Measurements from ENCODE around the gene ING4. TPM values are rescaled to one million over a fixed set of nuclear protein-coding genes. Genes with fewer than 3 reads are reported as not detected.

ING4 gene
- total and polyA plus RNA-seq, 2 of the 13 experiments (the other 11 are each of a cell fraction or from before 2014, with no cell fraction given), result 14.4 to 32.4 TPM

- TF ChIP-seq, protein P1, sequence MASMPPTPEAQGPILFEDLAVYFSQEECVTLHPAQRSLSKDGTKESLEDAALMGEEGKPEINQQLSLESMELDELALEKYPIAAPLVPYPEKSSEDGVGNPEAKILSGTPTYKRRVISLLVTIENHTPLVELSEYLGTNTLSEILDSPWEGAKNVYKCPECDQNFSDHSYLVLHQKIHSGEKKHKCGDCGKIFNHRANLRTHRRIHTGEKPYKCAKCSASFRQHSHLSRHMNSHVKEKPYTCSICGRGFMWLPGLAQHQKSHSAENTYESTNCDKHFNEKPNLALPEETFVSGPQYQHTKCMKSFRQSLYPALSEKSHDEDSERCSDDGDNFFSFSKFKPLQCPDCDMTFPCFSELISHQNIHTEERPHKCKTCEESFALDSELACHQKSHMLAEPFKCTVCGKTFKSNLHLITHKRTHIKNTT (CRISPR knock-in tag; IDR thresholded peaks at IDR 0.05), result no peak
- TF ChIP-seq FOXA1 (IDR thresholded peaks at IDR 0.05) (no peak), FOXA1 (CRISPR knock-in tag; IDR thresholded peaks at IDR 0.05) (no peak), TCF12 (IDR thresholded peaks at IDR 0.05) (no peak), TCF12 (CRISPR knock-in tag; IDR thresholded peaks at IDR 0.05) (0 out of 2 replicates have a peak, but pooled peaks have one; percentile 13), GATA4 (IDR thresholded peaks at IDR 0.05; ENCODE audit: borderline replicate concordance, low read depth) (peak; percentile 30; the same call in 1 of the 2 replicates), ZNF773 (CRISPR knock-in tag; IDR thresholded peaks at IDR 0.05; ENCODE audit: borderline replicate concordance) (no peak), ELF3 (CRISPR knock-in tag; IDR thresholded peaks at IDR 0.05) (peak; percentile 15; the same call in 1 of the 2 replicates), PCBP1 (IDR thresholded peaks at IDR 0.05; ENCODE audit: borderline replicate concordance, low read depth, low read length) (no peak), GABPA (IDR thresholded peaks at IDR 0.05; ENCODE audit: low read depth, low read length) (peak; percentile 71), GABPA (CRISPR knock-in tag; IDR thresholded peaks at IDR 0.05; ENCODE audit: low read depth) (peak; percentile 87), NR2F2 (IDR thresholded peaks at IDR 0.05; ENCODE audit: borderline replicate concordance, low read depth) (no peak), PPARG (CRISPR knock-in tag; conservative IDR thresholded peaks at IDR 0.05) (no peak), ZBTB39 (CRISPR knock-in tag; IDR thresholded peaks at IDR 0.05) (peak; percentile 73; the same call in 1 of the 2 replicates), PRPF4 (IDR thresholded peaks at IDR 0.05; ENCODE audit: low read depth, low read length, poor library complexity, severe bottlenecking) (no peak), NAIF1 (CRISPR knock-in tag; IDR thresholded peaks at IDR 0.05; ENCODE audit: borderline replicate concordance) (peak; percentile 15; the same call in 1 of the 2 replicates), ZNF512 (CRISPR knock-in tag; IDR thresholded peaks at IDR 0.05) (peak; percentile 37; the same call in 1 of the 2 replicates), GLMP (CRISPR knock-in tag; IDR thresholded peaks at IDR 0.05; ENCODE audit: borderline replicate concordance) (no peak), ZNF232 (CRISPR knock-in tag; IDR thresholded peaks at IDR 0.05; ENCODE audit: borderline replicate concordance) (0 out of 2 replicates have a peak, but pooled peaks have one; percentile 21)
- TF ChIP-seq, protein P2, sequence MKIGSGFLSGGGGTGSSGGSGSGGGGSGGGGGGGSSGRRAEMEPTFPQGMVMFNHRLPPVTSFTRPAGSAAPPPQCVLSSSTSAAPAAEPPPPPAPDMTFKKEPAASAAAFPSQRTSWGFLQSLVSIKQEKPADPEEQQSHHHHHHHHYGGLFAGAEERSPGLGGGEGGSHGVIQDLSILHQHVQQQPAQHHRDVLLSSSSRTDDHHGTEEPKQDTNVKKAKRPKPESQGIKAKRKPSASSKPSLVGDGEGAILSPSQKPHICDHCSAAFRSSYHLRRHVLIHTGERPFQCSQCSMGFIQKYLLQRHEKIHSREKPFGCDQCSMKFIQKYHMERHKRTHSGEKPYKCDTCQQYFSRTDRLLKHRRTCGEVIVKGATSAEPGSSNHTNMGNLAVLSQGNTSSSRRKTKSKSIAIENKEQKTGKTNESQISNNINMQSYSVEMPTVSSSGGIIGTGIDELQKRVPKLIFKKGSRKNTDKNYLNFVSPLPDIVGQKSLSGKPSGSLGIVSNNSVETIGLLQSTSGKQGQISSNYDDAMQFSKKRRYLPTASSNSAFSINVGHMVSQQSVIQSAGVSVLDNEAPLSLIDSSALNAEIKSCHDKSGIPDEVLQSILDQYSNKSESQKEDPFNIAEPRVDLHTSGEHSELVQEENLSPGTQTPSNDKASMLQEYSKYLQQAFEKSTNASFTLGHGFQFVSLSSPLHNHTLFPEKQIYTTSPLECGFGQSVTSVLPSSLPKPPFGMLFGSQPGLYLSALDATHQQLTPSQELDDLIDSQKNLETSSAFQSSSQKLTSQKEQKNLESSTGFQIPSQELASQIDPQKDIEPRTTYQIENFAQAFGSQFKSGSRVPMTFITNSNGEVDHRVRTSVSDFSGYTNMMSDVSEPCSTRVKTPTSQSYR (CRISPR knock-in tag; IDR thresholded peaks at IDR 0.05; ENCODE audit: borderline replicate concordance), result 0 out of 2 replicates have a peak, but pooled peaks have one; percentile 55
Measured at GRCh38 chr12:6688543-6688998, 25.7 kb upstream of the ING4 start (continued).
